ENCODE results near the gene DNAJC12.

GRCh38 chr10:67764012-67764822 lies 73.8 kb downstream of the DNAJC12 start:
- TF ChIP-seq POLR2AphosphoS5 (IDR thresholded peaks at IDR 0.05), result peak; percentile 70 to 86 (median 82)
- TF ChIP-seq, protein P1, sequence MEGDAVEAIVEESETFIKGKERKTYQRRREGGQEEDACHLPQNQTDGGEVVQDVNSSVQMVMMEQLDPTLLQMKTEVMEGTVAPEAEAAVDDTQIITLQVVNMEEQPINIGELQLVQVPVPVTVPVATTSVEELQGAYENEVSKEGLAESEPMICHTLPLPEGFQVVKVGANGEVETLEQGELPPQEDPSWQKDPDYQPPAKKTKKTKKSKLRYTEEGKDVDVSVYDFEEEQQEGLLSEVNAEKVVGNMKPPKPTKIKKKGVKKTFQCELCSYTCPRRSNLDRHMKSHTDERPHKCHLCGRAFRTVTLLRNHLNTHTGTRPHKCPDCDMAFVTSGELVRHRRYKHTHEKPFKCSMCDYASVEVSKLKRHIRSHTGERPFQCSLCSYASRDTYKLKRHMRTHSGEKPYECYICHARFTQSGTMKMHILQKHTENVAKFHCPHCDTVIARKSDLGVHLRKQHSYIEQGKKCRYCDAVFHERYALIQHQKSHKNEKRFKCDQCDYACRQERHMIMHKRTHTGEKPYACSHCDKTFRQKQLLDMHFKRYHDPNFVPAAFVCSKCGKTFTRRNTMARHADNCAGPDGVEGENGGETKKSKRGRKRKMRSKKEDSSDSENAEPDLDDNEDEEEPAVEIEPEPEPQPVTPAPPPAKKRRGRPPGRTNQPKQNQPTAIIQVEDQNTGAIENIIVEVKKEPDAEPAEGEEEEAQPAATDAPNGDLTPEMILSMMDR (IDR thresholded peaks at IDR 0.05 in 8 of 11, conservative IDR thresholded peaks at IDR 0.05 in 3 of 11), result no peak
- TF ChIP-seq POLR2A (IDR thresholded peaks at IDR 0.05), result no peak

All from spleen (tissue), 7 donors.